Neural cell (in vitro differentiated cells): Measurements from ENCODE around the gene SH3GL1.

Experiments used
- EZH2 ChIP-seq: fragments of 200-600, 300-800 bp; shearing (Covaris generic), sonication (generic); IDR thresholded peaks from 2 replicates; pipeline ENCODE4 v1.6.1; 2014; ENCODE audit warnings: antibody characterized with exemption, low read length, borderline replicate concordance, mild to moderate bottlenecking; ENCODE audit not compliant: insufficient read depth, poor library complexity, severe bottlenecking
- POLR2AphosphoS5 ChIP-seq: IDR thresholded peaks from 2 replicates; pipeline ENCODE4 v1.6.1; 2012
- RAD21 ChIP-seq: fragments of 450-650 bp; conservative IDR thresholded peaks from 2 replicates; pipeline ENCODE4 v1.6.1; 2014; ENCODE audit warnings: antibody characterized with exemption, mild to moderate bottlenecking, moderate library complexity
- SMC3 ChIP-seq: fragments of 450-650 bp; conservative IDR thresholded peaks from 2 replicates; pipeline ENCODE4 v1.6.1; 2014; ENCODE audit warnings: antibody characterized with exemption, mild to moderate bottlenecking, moderate library complexity; ENCODE audit not compliant: poor library complexity
- TAF1 ChIP-seq: IDR thresholded peaks from 2 replicates; pipeline ENCODE4 v1.6.1; 2012; ENCODE audit warnings: low read depth
- TF ChIP-seq, protein P1 (sequence below): fragments of 450-650 bp; IDR thresholded peaks from 2 replicates; pipeline ENCODE4 v1.5.1; 2014; ENCODE audit warnings: antibody characterized with exemption, mild to moderate bottlenecking, moderate library complexity; ENCODE audit not compliant: poor library complexity, severe bottlenecking

- TF ChIP-seq, protein P1, sequence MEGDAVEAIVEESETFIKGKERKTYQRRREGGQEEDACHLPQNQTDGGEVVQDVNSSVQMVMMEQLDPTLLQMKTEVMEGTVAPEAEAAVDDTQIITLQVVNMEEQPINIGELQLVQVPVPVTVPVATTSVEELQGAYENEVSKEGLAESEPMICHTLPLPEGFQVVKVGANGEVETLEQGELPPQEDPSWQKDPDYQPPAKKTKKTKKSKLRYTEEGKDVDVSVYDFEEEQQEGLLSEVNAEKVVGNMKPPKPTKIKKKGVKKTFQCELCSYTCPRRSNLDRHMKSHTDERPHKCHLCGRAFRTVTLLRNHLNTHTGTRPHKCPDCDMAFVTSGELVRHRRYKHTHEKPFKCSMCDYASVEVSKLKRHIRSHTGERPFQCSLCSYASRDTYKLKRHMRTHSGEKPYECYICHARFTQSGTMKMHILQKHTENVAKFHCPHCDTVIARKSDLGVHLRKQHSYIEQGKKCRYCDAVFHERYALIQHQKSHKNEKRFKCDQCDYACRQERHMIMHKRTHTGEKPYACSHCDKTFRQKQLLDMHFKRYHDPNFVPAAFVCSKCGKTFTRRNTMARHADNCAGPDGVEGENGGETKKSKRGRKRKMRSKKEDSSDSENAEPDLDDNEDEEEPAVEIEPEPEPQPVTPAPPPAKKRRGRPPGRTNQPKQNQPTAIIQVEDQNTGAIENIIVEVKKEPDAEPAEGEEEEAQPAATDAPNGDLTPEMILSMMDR = no peak
- no peak for TF ChIP-seq EZH2
- TF ChIP-seq RAD21 = no peak
- no peak for TF ChIP-seq POLR2AphosphoS5
- TF ChIP-seq TAF1 = no peak
- TF ChIP-seq SMC3 = no peak
Measured at GRCh38 chr19:4442819-4443146, 42.4 kb upstream of the SH3GL1 start.
